IMR-90 (cell line): ENCODE measurements around the gene PAK4. TPM values are rescaled to one million over a fixed set of nuclear protein-coding genes. Genes with fewer than 3 reads are reported as not detected.

Experiments used
- ATAC-seq: fragments of 200-7000 bp; cut with Tn5 transposase; 2 replicates; pipeline ENCODE4 v1.9.1; 2020; ENCODE audit warnings: low read depth, mild to moderate bottlenecking, moderate library complexity
- BruUV-seq: library from RNA; stranded (reverse); fragments of 400-500 nt; replicated peaks from 2 replicates; lab custom pipeline; 2021; lab: Mats Ljungman, UMichigan
- CTCF ChIA-PET: fragments of 300-600 bp; formaldehyde crosslinking; extraction: SDS; loops from one replicate; lab custom pipeline; 2021; ENCODE audit warnings: antibody characterized with exemption; lab: Yijun Ruan, JAX
- POLR2A ChIA-PET: fragments of 300-600 bp; sonication (Branson Sonifier 250); formaldehyde crosslinking; loops from one replicate; lab custom pipeline; 2022; ENCODE audit warnings: antibody characterized with exemption; ENCODE audit not compliant: unreplicated experiment; lab: Charles Lee
- DNase-seq: peaks from one replicate; pipeline ENCODE4 v3.0.0; 2013
- H2AFZ ChIP-seq: replicated peaks from 2 replicates; pipeline ENCODE3; 2013; ENCODE audit warnings: low read length, mild to moderate bottlenecking; ENCODE audit not compliant: poor library complexity
- H2AK5ac ChIP-seq: 2 replicates; pipeline ENCODE4 v1.6.1; 2013; ENCODE audit warnings: low read depth, low read length, inconsistent platforms
- H2AK9ac ChIP-seq: replicated peaks from 2 replicates; pipeline ENCODE3; 2013; ENCODE audit warnings: mild to moderate bottlenecking, low read depth, low read length, moderate library complexity; ENCODE audit not compliant: poor library complexity
- H2BK120ac ChIP-seq: 2 replicates; pipeline ENCODE4 v1.6.1; 2013; ENCODE audit warnings: low read depth, low read length, inconsistent platforms
- H2BK15ac ChIP-seq: 3 replicates; pipeline ENCODE4 v1.6.1; 2013; ENCODE audit warnings: low read depth, low read length, inconsistent platforms
- H2BK20ac ChIP-seq: 2 replicates; pipeline ENCODE4 v1.6.1; 2013; ENCODE audit warnings: low read depth, mild to moderate bottlenecking, inconsistent platforms, low read length, moderate library complexity
- H2BK5ac ChIP-seq: 2 replicates; pipeline ENCODE4 v1.6.1; 2013; ENCODE audit warnings: mild to moderate bottlenecking, low read depth, low read length, inconsistent platforms; ENCODE audit not compliant: poor library complexity, severe bottlenecking
- H3K14ac ChIP-seq: replicated peaks from 2 replicates; pipeline ENCODE4 v1.6.1; 2013; ENCODE audit warnings: low read depth, low read length, inconsistent platforms
- H3K18ac ChIP-seq: 2 replicates; pipeline ENCODE4 v1.6.1; 2013; ENCODE audit warnings: low read depth, low read length, control low read depth
- H3K23ac ChIP-seq: 2 replicates; pipeline ENCODE4 v1.6.1; 2013; ENCODE audit warnings: low read depth, low read length, inconsistent platforms
- H3K27ac ChIP-seq: 2 replicates; pipeline ENCODE4 v1.5.1; 2013; ENCODE audit warnings: mild to moderate bottlenecking, control low read depth, low read length; ENCODE audit not compliant: insufficient read depth
- H3K27me3 ChIP-seq: 2 replicates; pipeline ENCODE4 v1.6.1; 2013; ENCODE audit warnings: low read length; ENCODE audit not compliant: control insufficient read depth, insufficient read depth
- H3K36me3 ChIP-seq: 2 replicates; pipeline ENCODE4 v1.6.1; 2013; ENCODE audit warnings: low read length, mixed read lengths; ENCODE audit not compliant: control insufficient read depth, insufficient read depth
- H3K4ac ChIP-seq: 2 replicates; pipeline ENCODE4 v1.6.1; 2013; ENCODE audit warnings: low read depth, low read length, inconsistent platforms
- H3K4me1 ChIP-seq: 2 replicates; pipeline ENCODE4 v1.6.1; 2013; ENCODE audit warnings: low read length, mixed read lengths; ENCODE audit not compliant: control insufficient read depth, insufficient read depth
- H3K4me2 ChIP-seq: 2 replicates; pipeline ENCODE4 v1.6.1; 2013; ENCODE audit warnings: low read depth, mild to moderate bottlenecking, control low read depth, low read length, moderate library complexity
- H3K4me3 ChIP-seq: 2 replicates; pipeline ENCODE4 v1.5.1; 2013; ENCODE audit warnings: low read depth, mild to moderate bottlenecking, control low read depth, low read length, moderate library complexity; ENCODE audit not compliant: insufficient read depth
- H3K56ac ChIP-seq: 2 replicates; pipeline ENCODE4 v1.6.1; 2013; ENCODE audit warnings: low read length, inconsistent platforms; ENCODE audit not compliant: insufficient read depth; ENCODE audit errors: extremely low read depth
- H3K79me1 ChIP-seq, 2 experiments: 2 replicates each; pipeline ENCODE4 v1.6.1; 2013; ENCODE audit warnings: low read length in 2 of 2, inconsistent platforms in 1 of 2, low read depth in 1 of 2
- H3K9ac ChIP-seq: 2 replicates; pipeline ENCODE4 v1.6.1; 2013; ENCODE audit warnings: low read depth, low read length, control low read depth
- H3K9me1 ChIP-seq: 2 replicates; pipeline ENCODE4 v1.6.1; 2013; ENCODE audit warnings: low read length, inconsistent platforms; ENCODE audit not compliant: insufficient read depth
- H3K9me3 ChIP-seq: 2 replicates; pipeline ENCODE4 v1.6.1; 2013; ENCODE audit warnings: low read length; ENCODE audit not compliant: control insufficient read depth, insufficient read depth
- H4K20me1 ChIP-seq: 2 replicates; pipeline ENCODE4 v1.6.1; 2013; ENCODE audit warnings: low read length, inconsistent platforms; ENCODE audit not compliant: insufficient read depth
- H4K5ac ChIP-seq: 2 replicates; pipeline ENCODE4 v1.6.1; 2013; ENCODE audit warnings: mild to moderate bottlenecking, low read depth, low read length, control low read depth
- H4K8ac ChIP-seq, 2 experiments: 2 replicates each; pipeline ENCODE4 v1.6.1; 2013; ENCODE audit warnings: low read depth in 2 of 2, low read length in 2 of 2, control low read depth in 1 of 2, inconsistent platforms in 1 of 2
- H4K91ac ChIP-seq: 2 replicates; pipeline ENCODE4 v1.6.1; 2013; ENCODE audit warnings: low read depth, low read length, inconsistent platforms; ENCODE audit not compliant: insufficient read depth
- CEBPB ChIP-seq: IDR thresholded peaks from 2 replicates; pipeline ENCODE4 v1.6.1; 2012; ENCODE audit warnings: low read depth, low read length, improper control_type of control experiment
- CHD1 ChIP-seq: IDR thresholded peaks from 2 replicates; pipeline ENCODE4 v1.6.1; 2012; ENCODE audit warnings: low read depth, low read length, improper control_type of control experiment
- MAFK ChIP-seq: IDR thresholded peaks from 2 replicates; pipeline ENCODE4 v1.6.1; 2012; ENCODE audit warnings: low read depth, low read length, improper control_type of control experiment
- MXI1 ChIP-seq: IDR thresholded peaks from 2 replicates; pipeline ENCODE4 v1.6.1; 2012; ENCODE audit warnings: low read depth, mild to moderate bottlenecking, low read length, moderate library complexity, borderline replicate concordance
- NFE2L2 ChIP-seq: fragments of 150-350 bp; IDR thresholded peaks from 2 replicates; pipeline ENCODE4 v1.6.1; 2016; ENCODE audit warnings: low read depth, mild to moderate bottlenecking, low read length
- SMC3 ChIP-seq: fragments of 150-350 bp; IDR thresholded peaks from 2 replicates; pipeline ENCODE4 v1.6.1; 2016; ENCODE audit warnings: low read depth, mild to moderate bottlenecking, antibody characterized with exemption, low read length, moderate library complexity
- WGBS, 2 experiments: methylation state at CpG; one replicate each; pipeline versions ENCODE4 v1.1.5 to v1.1.7; 2013; ENCODE audit warnings: missing lambda C conversion rate in 2 of 2; ENCODE audit not compliant: insufficient read length in 1 of 2; ENCODE audit errors: extremely low coverage in 2 of 2; 5-methylcytosine and 5-hydroxymethylcytosine counted together
- dilution Hi-C: fragments of 300-500 bp; cut with HindIII; formaldehyde crosslinking; loops from one replicate; pipeline ENCODE4 v1.14.3; 2018; ENCODE audit warnings: low sequenced_read_pairs; ENCODE audit not compliant: unreplicated experiment
- in situ Hi-C: fragments of 300-500 bp; cut with MboI; formaldehyde crosslinking; loops from 3 replicates; pipeline ENCODE4 v1.14.3; 2019; ENCODE audit warnings: low sequenced_read_pairs, inconsistent platforms, mixed read lengths
- intact Hi-C: fragments of 100-400 bp; cut with micrococcal nuclease; formaldehyde crosslinking; loops from 2 replicates; pipeline ENCODE4 v1.10.0; 2022
- polyA plus RNA-seq, 3 experiments: library from polyadenylated mRNA; depleted of rRNA; stranded (reverse); fragments of >200 nt; gene quantifications; 2 replicates each; pipeline ENCODE4 v1.2.3, GENCODE V29; 2012; ENCODE audit warnings: low replicate concordance in 1 of 3
- total RNA-seq: library from RNA; depleted of rRNA; stranded (reverse); fragments of >200 nt; gene quantifications from 2 replicates; pipeline ENCODE4 v1.2.3, GENCODE V29; 2012
- TF ChIP-seq, protein P1 (sequence below): conservative IDR thresholded peaks from 2 replicates; pipeline ENCODE4 v1.5.1; 2012; ENCODE audit warnings: mild to moderate bottlenecking, low read depth, low read length, improper control_type of control experiment
- TF ChIP-seq, protein P2 (sequence below): fragments of 150-350 bp; IDR thresholded peaks from 2 replicates; pipeline ENCODE4 v1.6.1; 2016; ENCODE audit warnings: low read depth, mild to moderate bottlenecking, low read length, moderate library complexity, borderline replicate concordance
- TF ChIP-seq, protein P3 (sequence below): fragments of 150-350 bp; IDR thresholded peaks from 2 replicates; pipeline ENCODE4 v1.6.1; 2017; ENCODE audit warnings: mild to moderate bottlenecking, antibody characterized with exemption, low read length, low read depth

Gene PAK4
- total and polyA plus RNA-seq, 2 of the 4 experiments (the other 2 are of a cell fraction) = 2.0 to 27.2 TPM

DNA sequence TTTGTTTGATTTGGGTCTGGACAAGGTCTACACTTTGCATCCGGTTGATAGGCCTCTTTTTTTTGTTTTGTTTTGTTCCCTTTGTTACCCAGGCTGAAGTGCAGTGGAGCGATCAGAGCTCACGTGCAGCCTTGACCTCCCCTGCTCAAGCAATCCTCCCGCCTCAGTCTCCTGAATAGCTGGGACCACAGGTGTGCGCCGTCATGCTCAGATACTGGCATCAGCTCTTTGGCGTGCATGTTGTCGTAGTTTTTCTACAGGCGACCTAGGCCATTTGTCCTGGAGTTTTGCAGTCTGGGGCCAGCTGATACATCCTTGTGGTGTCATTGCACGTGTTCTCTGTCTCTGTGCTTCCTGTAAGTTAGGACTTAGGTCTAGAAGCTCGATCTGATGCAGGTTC is 16.3 kb downstream of the PAK4 start:
- no peaks in the 10 kb centered on the region for H3K9me3 ChIP-seq
- intact Hi-C loops (no loop called here), dilution Hi-C loops (no loop called here), in situ Hi-C loops (no loop called here)
- H3K79me1 ChIP-seq = peaks cover 49 to 85% of the 10 kb centered on the region in 2 experiments
- H2AK9ac ChIP-seq = no peak overlapping the region
- no peak overlapping the region; the same call in 1 of the 2 replicates for H3K23ac ChIP-seq
- peaks cover 11% of the 10 kb centered on the region; the same call in 1 of the 2 replicates for H3K9me1 ChIP-seq
- H3K36me3 ChIP-seq = no peaks in the 10 kb centered on the region
- DNase-seq (no peak), ATAC-seq (no peak)
- no peak overlapping the region for H4K8ac ChIP-seq
- H2AK5ac ChIP-seq = no peak overlapping the region
- CTCF ChIA-PET = no interaction called here
- no peak overlapping the region for H2BK5ac ChIP-seq
- no peak overlapping the region for H3K4me2 ChIP-seq
- no peak overlapping the region for H3K9ac ChIP-seq
- no peak overlapping the region for H3K4ac ChIP-seq
- H3K4me1 ChIP-seq = peaks cover 9% of the 10 kb centered on the region; the same call in 1 of the 2 replicates
- H4K91ac ChIP-seq = no peak overlapping the region
- H3K56ac ChIP-seq = no peak overlapping the region
- POLR2A ChIA-PET = no interaction called here
- no peak overlapping the region for H3K18ac ChIP-seq
- no peak overlapping the region for H2BK15ac ChIP-seq
- BruUV-seq = no TSS peak
- H2AFZ ChIP-seq = no peak overlapping the region
- no peak overlapping the region for H4K5ac ChIP-seq
- no peak overlapping the region for H2BK120ac ChIP-seq
- no peak for TF ChIP-seq CHD1
- TF ChIP-seq, protein P1, sequence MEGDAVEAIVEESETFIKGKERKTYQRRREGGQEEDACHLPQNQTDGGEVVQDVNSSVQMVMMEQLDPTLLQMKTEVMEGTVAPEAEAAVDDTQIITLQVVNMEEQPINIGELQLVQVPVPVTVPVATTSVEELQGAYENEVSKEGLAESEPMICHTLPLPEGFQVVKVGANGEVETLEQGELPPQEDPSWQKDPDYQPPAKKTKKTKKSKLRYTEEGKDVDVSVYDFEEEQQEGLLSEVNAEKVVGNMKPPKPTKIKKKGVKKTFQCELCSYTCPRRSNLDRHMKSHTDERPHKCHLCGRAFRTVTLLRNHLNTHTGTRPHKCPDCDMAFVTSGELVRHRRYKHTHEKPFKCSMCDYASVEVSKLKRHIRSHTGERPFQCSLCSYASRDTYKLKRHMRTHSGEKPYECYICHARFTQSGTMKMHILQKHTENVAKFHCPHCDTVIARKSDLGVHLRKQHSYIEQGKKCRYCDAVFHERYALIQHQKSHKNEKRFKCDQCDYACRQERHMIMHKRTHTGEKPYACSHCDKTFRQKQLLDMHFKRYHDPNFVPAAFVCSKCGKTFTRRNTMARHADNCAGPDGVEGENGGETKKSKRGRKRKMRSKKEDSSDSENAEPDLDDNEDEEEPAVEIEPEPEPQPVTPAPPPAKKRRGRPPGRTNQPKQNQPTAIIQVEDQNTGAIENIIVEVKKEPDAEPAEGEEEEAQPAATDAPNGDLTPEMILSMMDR = no peak
- no peak for TF ChIP-seq MXI1
- TF ChIP-seq, protein P2, sequence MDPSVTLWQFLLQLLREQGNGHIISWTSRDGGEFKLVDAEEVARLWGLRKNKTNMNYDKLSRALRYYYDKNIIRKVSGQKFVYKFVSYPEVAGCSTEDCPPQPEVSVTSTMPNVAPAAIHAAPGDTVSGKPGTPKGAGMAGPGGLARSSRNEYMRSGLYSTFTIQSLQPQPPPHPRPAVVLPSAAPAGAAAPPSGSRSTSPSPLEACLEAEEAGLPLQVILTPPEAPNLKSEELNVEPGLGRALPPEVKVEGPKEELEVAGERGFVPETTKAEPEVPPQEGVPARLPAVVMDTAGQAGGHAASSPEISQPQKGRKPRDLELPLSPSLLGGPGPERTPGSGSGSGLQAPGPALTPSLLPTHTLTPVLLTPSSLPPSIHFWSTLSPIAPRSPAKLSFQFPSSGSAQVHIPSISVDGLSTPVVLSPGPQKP = no peak
- no peak for TF ChIP-seq CEBPB
- no peak for TF ChIP-seq SMC3
- TF ChIP-seq NFE2L2 = no peak
- no peak for TF ChIP-seq MAFK
- TF ChIP-seq, protein P3, sequence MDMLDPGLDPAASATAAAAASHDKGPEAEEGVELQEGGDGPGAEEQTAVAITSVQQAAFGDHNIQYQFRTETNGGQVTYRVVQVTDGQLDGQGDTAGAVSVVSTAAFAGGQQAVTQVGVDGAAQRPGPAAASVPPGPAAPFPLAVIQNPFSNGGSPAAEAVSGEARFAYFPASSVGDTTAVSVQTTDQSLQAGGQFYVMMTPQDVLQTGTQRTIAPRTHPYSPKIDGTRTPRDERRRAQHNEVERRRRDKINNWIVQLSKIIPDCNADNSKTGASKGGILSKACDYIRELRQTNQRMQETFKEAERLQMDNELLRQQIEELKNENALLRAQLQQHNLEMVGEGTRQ = no peak
- no peak overlapping the region for H2BK20ac ChIP-seq
- no peaks in the 10 kb centered on the region for H3K27me3 ChIP-seq
- peaks cover 70% of the 10 kb centered on the region for H4K20me1 ChIP-seq
- no peak overlapping the region for H3K27ac ChIP-seq
- WGBS, 2 experiments = 100% methylated on average over 1 of the region's 11 CpGs; no CpG with 5 or more reads in 1 of the 2 experiments
- no peak overlapping the region for H3K4me3 ChIP-seq
- no peak overlapping the region for H3K14ac ChIP-seq
